Measurements from ENCODE around the gene GNE.
"Not testable (repeated sequence)": the region's sequence is repeated elsewhere in the genome, so short reads cannot be mapped to it uniquely, and the experiment has no call there.

The GNE gene

DNA sequence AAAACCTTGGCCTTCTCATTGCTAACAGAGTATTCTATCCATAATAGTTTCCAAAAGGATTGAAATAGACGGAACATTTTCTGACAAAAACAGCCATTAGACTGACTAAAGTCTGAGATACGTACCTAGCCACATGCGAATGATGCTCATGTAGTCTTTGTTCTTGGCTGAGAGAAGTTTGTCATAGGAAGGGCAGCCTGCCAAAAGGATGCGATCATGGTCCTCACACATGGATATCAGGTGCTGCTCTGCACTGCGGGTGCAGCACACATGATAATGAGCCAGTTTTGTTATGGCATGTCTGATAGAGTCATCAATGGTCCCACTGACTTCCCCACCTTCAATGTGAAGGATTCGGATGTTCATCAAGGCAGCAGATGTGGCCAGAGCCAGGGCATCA lies 12.3 kb downstream of the GNE start:
- TF ChIP-seq, protein P1, sequence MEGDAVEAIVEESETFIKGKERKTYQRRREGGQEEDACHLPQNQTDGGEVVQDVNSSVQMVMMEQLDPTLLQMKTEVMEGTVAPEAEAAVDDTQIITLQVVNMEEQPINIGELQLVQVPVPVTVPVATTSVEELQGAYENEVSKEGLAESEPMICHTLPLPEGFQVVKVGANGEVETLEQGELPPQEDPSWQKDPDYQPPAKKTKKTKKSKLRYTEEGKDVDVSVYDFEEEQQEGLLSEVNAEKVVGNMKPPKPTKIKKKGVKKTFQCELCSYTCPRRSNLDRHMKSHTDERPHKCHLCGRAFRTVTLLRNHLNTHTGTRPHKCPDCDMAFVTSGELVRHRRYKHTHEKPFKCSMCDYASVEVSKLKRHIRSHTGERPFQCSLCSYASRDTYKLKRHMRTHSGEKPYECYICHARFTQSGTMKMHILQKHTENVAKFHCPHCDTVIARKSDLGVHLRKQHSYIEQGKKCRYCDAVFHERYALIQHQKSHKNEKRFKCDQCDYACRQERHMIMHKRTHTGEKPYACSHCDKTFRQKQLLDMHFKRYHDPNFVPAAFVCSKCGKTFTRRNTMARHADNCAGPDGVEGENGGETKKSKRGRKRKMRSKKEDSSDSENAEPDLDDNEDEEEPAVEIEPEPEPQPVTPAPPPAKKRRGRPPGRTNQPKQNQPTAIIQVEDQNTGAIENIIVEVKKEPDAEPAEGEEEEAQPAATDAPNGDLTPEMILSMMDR (conservative IDR thresholded peaks at IDR 0.05), result no peak
- no peak for TF ChIP-seq ZFX (IDR thresholded peaks at IDR 0.05)

DNA sequence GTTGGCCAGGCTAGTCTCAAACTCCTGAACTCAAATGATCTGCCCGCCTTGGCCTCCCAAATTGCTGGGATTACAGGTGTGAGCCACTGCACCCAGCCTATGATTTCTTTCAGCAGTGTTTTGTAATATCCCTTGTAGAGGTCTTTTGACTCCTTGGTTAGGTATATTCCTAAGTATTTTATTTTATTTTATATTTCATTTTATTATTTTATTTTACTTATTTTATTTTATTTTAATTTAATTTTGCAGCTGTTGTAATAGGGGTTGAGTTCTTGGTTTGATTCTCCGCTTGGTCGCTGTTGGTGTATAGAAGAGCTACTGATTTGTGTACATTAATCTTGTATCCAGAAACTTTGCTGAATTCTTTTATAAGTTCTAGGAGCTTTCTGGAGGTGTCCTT lies 18.6 kb downstream of the GNE start:
- not testable (repeated sequence) for H3K27ac ChIP-seq

More for the DNA sequence above, 12.3 kb downstream of the GNE start:
- H3K27ac ChIP-seq, result no peak overlapping the region

DNA sequence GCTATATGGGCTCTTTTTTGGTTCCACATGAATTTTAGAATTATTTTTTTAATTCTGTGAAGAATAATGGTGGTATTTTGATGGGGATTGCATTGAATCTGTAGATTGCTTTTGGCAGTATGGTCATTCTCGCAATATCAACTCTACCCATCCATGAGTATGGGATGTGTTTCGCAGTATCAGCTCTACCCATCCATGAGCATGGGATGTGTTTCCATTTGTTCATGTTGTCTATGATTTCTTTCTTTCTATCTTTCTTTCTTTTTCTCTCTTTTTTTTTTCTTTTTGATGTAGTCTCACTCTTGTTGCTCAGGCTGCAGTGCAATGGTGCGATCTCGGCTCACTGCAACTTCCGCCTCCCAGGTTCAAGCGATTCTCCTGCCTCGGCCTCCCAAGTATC lies 19.0 kb downstream of the GNE start:
- not testable (repeated sequence) for H3K27ac ChIP-seq

DNA sequence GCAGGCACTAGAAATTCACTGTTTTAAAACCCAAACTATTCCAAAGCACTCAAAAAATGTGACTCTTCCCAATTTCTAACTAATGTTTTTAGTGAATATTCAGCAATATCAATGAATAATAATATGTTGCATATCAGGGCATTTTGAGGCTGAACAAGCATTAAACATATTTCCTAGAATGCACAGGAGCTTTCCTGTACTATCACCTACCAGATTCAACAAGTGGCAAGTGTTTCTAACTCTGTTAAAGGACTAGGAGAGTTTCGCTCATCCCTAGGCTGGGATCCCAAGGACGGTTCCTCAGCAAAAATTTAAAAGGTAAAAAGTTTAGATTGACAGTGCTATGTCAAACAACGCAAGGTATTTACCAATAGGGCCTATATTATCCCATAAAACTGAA lies 21.0 kb downstream of the GNE start:
- H3K27ac ChIP-seq, result no peak overlapping the region

DNA sequence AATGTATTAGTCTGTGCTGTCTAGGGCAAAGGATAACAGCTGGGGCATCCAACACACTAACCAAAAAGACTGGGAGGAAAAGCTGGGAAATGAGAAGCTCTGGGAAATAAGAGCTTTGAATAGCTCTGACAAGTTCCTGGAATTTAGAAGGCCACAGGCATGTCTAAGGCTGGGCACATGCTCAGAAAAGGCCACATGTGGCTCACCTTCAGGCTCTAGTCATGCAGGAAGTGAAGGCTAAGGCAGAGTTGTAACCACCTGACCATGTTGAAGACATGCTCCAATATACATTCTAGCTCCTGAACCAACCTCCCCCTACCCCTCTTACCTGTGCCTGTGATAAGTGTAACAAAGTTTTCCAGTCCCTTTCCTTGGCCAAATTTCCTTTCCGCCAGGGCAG lies 35.8 kb downstream of the GNE start:
- no peak for TF ChIP-seq ZFX (IDR thresholded peaks at IDR 0.05)
- TF ChIP-seq, protein P1 (conservative IDR thresholded peaks at IDR 0.05), result no peak
- no peak overlapping the region for H3K27ac ChIP-seq

More for the DNA sequence above, 21.0 kb downstream of the GNE start:
- TF ChIP-seq, protein P1 (conservative IDR thresholded peaks at IDR 0.05), result no peak
- no peak for TF ChIP-seq ZFX (IDR thresholded peaks at IDR 0.05)

DNA sequence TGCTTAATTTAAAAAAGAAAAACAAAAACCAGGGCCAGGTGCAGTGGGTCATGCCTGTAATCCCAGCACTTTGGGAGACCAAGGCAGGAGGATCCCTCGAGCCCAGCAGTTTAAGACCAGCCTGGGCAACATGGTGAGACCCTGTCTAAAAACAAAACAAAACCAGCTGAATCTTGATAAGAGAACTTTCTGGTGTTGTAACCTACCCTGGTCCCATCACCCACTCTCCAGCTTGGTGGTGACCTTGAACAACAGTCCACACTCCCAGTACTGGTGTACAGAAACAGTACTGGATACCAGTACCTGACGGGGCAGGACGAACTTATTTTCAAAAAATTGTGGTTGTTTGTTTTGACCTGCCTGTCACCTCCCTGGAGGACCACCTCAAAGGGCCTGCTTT lies 36.6 kb downstream of the GNE start:
- no peak overlapping the region for H3K27ac ChIP-seq
- no peak for TF ChIP-seq ZFX (IDR thresholded peaks at IDR 0.05)
- TF ChIP-seq, protein P1 (conservative IDR thresholded peaks at IDR 0.05), result no peak

DNA sequence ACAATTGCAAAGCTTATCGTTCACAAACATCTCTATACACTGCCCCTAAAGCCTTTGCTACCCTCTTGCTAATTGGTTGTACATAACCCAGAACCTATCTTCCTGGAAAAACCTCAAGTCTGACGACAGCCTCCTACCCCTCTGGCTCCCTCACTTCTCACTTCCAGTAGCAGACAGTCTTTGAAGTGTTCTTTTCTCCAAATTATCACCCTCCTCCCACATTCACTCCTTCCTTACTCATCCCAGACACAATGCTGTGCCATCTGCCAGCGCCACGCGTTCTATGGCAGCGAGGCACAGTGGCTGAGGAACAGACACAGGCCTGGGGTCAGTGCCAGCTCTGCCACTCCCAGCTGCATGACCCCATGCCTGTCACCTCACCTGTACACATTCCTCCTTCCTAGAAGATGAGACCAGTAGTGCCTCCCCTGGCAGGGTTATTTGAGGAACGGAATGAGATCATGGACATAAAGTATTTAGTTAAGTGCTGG lies 39.8 kb downstream of the GNE start:
- no peak overlapping the region for H3K27ac ChIP-seq
- TF ChIP-seq, protein P1 (conservative IDR thresholded peaks at IDR 0.05), result no peak
- TF ChIP-seq ZFX (IDR thresholded peaks at IDR 0.05), result no peak

DNA sequence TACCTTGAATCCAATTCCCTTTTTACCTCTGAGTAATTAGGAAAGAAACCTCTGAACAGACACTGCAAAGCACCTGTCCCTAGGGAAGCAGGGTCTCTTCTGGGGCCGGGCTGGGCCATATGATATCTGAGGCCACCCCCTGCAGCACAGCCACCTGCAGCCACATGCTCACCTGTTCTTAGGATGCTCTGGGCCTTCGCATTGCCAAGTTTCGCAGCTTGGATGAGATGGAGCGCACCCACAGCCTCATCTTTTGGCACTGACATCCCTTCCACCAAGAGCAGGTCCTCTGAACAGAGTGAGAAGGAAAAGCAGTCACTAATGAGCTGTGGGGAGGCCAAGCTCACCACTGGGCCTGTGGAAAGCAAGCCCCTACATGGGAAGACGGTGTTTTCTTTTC lies 40.2 kb downstream of the GNE start:
- no peak overlapping the region for H3K27ac ChIP-seq
- TF ChIP-seq, protein P1 (conservative IDR thresholded peaks at IDR 0.05), result no peak
- no peak for TF ChIP-seq ZFX (IDR thresholded peaks at IDR 0.05)

Data from C4-2B (cell line).